HG03432 (cell line): ENCODE results near the gene CCNY.

Experiments used
- ATAC-seq: cut with Tn5 transposase; IDR thresholded peaks from one replicate; pipeline ENCODE4 v1.9.1; 2021; ENCODE audit warnings: mild to moderate bottlenecking, moderate library complexity; ENCODE audit not compliant: unreplicated experiment

The CCNY gene

GRCh38 chr10:35545878-35546590 is 209.7 kb downstream of the CCNY start:
- ATAC-seq, result no peak

- no peak for ATAC-seq
Observed at GRCh38 chr10:35546824-35547225, 210.5 kb downstream of the CCNY start.

GRCh38 chr10:35552650-35553342 is 216.5 kb downstream of the CCNY start:
- ATAC-seq, result no peak

- no peak for ATAC-seq
Observed at GRCh38 chr10:35554036-35554435, 217.7 kb downstream of the CCNY start.

GRCh38 chr10:35554461-35555056 is 218.2 kb downstream of the CCNY start:
- ATAC-seq, result peak; percentile 78

GRCh38 chr10:35555962-35556930 is 219.9 kb downstream of the CCNY start:
- no peak for ATAC-seq

- no peak for ATAC-seq
Observed at GRCh38 chr10:35558276-35558675, 222.0 kb downstream of the CCNY start.

GRCh38 chr10:35559416-35559815 is 223.1 kb downstream of the CCNY start:
- no peak for ATAC-seq

GRCh38 chr10:35561715-35562114 is 225.4 kb downstream of the CCNY start:
- no peak for ATAC-seq

GRCh38 chr10:35562427-35562826 is 226.1 kb downstream of the CCNY start:
- no peak for ATAC-seq

- peak; percentile 56 for ATAC-seq
Observed at GRCh38 chr10:35563261-35563891, 227.1 kb downstream of the CCNY start.

GRCh38 chr10:35564341-35564968 is 228.1 kb downstream of the CCNY start:
- ATAC-seq, result peak; percentile 81

GRCh38 chr10:35565602-35566081 is 229.3 kb downstream of the CCNY start:
- no peak for ATAC-seq

GRCh38 chr10:35567951-35568350 is 231.6 kb downstream of the CCNY start:
- ATAC-seq, result no peak

- no peak for ATAC-seq
Observed at GRCh38 chr10:35568483-35569015, 232.2 kb downstream of the CCNY start.

GRCh38 chr10:35569111-35569707 is 232.9 kb downstream of the CCNY start:
- no peak for ATAC-seq

GRCh38 chr10:35569836-35570235 is 233.5 kb downstream of the CCNY start:
- no peak for ATAC-seq

- no peak for ATAC-seq
Observed at GRCh38 chr10:35570397-35570796, 234.1 kb downstream of the CCNY start.

- ATAC-seq, result no peak
Observed at GRCh38 chr10:35572583-35572982, 236.3 kb downstream of the CCNY start.
